SU-DHL-6 (cell line): Measurements from ENCODE around the gene TPD52L3.

Experiments used
- H2AFZ ChIP-seq: fragments of 200-600 bp; sonication (generic); 2 replicates; pipeline ENCODE4 v1.6.1; 2014; ENCODE audit warnings: low read depth, mild to moderate bottlenecking, moderate library complexity, mixed read lengths, antibody characterized with exemption, low read length; ENCODE audit not compliant: severe bottlenecking
- H3F3A ChIP-seq: fragments of 200-600 bp; shearing (Covaris generic); 2 replicates; pipeline ENCODE4 v1.6.0; 2016; ENCODE audit warnings: antibody characterized with exemption, mild to moderate bottlenecking; ENCODE audit not compliant: insufficient read depth
- H3K27ac ChIP-seq: fragments of 200-600 bp; sonication (generic); 2 replicates; pipeline ENCODE4 v1.5.1; 2016; ENCODE audit warnings: low read depth, mild to moderate bottlenecking, low read length, moderate library complexity, mixed read lengths
- H3K27me3 ChIP-seq: fragments of 200-600 bp; sonication (generic), shearing (Covaris generic); 2 replicates; pipeline ENCODE4 v1.6.0; 2014; ENCODE audit warnings: mild to moderate bottlenecking, low read length
- H3K36me3 ChIP-seq: fragments of 200-600 bp; sonication (generic); 2 replicates; pipeline ENCODE4 v1.6.1; 2014; ENCODE audit warnings: mild to moderate bottlenecking, low read length, mixed read lengths
- H3K4me2 ChIP-seq: fragments of 300-600, 200-600 bp; shearing (Covaris generic), sonication (generic); 2 replicates; pipeline ENCODE4 v1.6.0; 2014; ENCODE audit warnings: low read length, low read depth, mild to moderate bottlenecking; ENCODE audit not compliant: poor library complexity, severe bottlenecking
- H3K4me3 ChIP-seq: fragments of 200-600 bp; sonication (generic); 2 replicates; pipeline ENCODE4 v1.5.1; 2014; ENCODE audit warnings: antibody characterized with exemption, low read length, mild to moderate bottlenecking, mixed read lengths; ENCODE audit not compliant: insufficient read depth, poor library complexity, severe bottlenecking
- H3K79me2 ChIP-seq: fragments of 200-600 bp; sonication (generic); 2 replicates; pipeline ENCODE4 v1.6.1; 2014; ENCODE audit warnings: mild to moderate bottlenecking, low read length, moderate library complexity; ENCODE audit not compliant: insufficient read depth
- H3K9ac ChIP-seq: fragments of 200-600 bp; sonication (generic); 2 replicates; pipeline ENCODE4 v1.7.0; 2014; ENCODE audit warnings: mild to moderate bottlenecking, low read length
- H3K9me2 ChIP-seq: fragments of 200-600 bp; sonication (generic); replicated peaks from 2 replicates; pipeline ENCODE4 v1.6.1; 2014; ENCODE audit warnings: low read length; ENCODE audit not compliant: insufficient read depth
- H3K9me3 ChIP-seq: fragments of 200-600 bp; sonication (generic); 2 replicates; pipeline ENCODE4 v1.6.1; 2014; ENCODE audit warnings: low read length, mixed read lengths; ENCODE audit not compliant: insufficient read depth
- H4K20me1 ChIP-seq: fragments of 200-600 bp; sonication (generic); 2 replicates; pipeline ENCODE4 v1.6.1; 2014; ENCODE audit warnings: low read depth, mild to moderate bottlenecking, antibody characterized with exemption, low read length, moderate library complexity, mixed read lengths
- EZH2phosphoT487 ChIP-seq: fragments of 200-600 bp; sonication (generic), shearing (Covaris generic); conservative IDR thresholded peaks from 2 replicates; pipeline ENCODE4 v1.6.1; 2018; ENCODE audit warnings: mild to moderate bottlenecking, antibody characterized with exemption, low read length, moderate library complexity, mixed read lengths
- TF ChIP-seq, protein P1 (sequence below): fragments of 200-600 bp; sonication (generic); IDR thresholded peaks from one replicate; pipeline ENCODE4 v1.5.1; 2017; ENCODE audit warnings: antibody characterized with exemption, mild to moderate bottlenecking, low read length, moderate library complexity; ENCODE audit not compliant: insufficient read depth, poor library complexity, severe bottlenecking

The TPD52L3 gene

GRCh38 chr9:6356441-6356840 lies 28.3 kb downstream of the TPD52L3 start:
- no peaks in the 10 kb centered on the region for H3K9me3 ChIP-seq
- H4K20me1 ChIP-seq: no peaks in the 10 kb centered on the region
- no peaks in the 10 kb centered on the region for H3K27me3 ChIP-seq
- H3K9me2 ChIP-seq: no peaks in the 10 kb centered on the region
- no peak for TF ChIP-seq EZH2phosphoT487
- TF ChIP-seq, protein P1, sequence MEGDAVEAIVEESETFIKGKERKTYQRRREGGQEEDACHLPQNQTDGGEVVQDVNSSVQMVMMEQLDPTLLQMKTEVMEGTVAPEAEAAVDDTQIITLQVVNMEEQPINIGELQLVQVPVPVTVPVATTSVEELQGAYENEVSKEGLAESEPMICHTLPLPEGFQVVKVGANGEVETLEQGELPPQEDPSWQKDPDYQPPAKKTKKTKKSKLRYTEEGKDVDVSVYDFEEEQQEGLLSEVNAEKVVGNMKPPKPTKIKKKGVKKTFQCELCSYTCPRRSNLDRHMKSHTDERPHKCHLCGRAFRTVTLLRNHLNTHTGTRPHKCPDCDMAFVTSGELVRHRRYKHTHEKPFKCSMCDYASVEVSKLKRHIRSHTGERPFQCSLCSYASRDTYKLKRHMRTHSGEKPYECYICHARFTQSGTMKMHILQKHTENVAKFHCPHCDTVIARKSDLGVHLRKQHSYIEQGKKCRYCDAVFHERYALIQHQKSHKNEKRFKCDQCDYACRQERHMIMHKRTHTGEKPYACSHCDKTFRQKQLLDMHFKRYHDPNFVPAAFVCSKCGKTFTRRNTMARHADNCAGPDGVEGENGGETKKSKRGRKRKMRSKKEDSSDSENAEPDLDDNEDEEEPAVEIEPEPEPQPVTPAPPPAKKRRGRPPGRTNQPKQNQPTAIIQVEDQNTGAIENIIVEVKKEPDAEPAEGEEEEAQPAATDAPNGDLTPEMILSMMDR: no peak
- H3K4me3 ChIP-seq: no peak overlapping the region
- H3K4me2 ChIP-seq: no peak overlapping the region
- H2AFZ ChIP-seq: no peak overlapping the region
- H3F3A ChIP-seq: no peaks in the 10 kb centered on the region
- H3K27ac ChIP-seq: no peak overlapping the region
- no peak overlapping the region for H3K9ac ChIP-seq
- H3K79me2 ChIP-seq: no peaks in the 10 kb centered on the region
- no peaks in the 10 kb centered on the region for H3K36me3 ChIP-seq

DNA sequence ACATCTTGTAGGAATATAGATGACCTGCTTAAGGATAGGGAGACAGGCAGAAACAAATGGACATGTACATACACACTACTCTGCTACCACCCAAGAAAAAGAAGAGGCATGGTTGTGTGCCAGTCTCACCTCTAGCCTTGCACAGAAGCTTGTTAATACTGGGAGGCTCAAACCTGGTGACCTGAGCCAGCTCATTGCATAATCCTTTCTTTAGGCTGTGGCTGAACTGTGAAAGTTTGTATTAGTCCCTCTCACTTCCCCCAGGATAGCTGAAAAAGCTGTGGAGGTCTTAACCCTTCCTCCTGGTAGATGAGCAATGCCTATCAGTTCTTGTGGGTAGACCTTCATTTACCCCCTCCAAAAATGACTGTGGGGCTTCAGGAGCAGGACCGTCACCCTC lies 28.7 kb downstream of the TPD52L3 start:
- Histone ChIP-seq H2AFZ (no peak overlapping the region), H3K9me2 (no peaks in the 10 kb centered on the region), H3K36me3 (no peaks in the 10 kb centered on the region), H3K4me2 (no peak overlapping the region), H4K20me1 (no peaks in the 10 kb centered on the region), H3K79me2 (no peaks in the 10 kb centered on the region), H3K9me3 (no peaks in the 10 kb centered on the region), H3K4me3 (no peak overlapping the region), H3F3A (no peaks in the 10 kb centered on the region), H3K27me3 (no peaks in the 10 kb centered on the region), H3K27ac (no peak overlapping the region), H3K9ac (no peak overlapping the region)
- TF ChIP-seq EZH2phosphoT487: no peak
- TF ChIP-seq, protein P1: no peak

- no peak overlapping the region for H3K4me2 ChIP-seq
- TF ChIP-seq, protein P1: no peak
- TF ChIP-seq EZH2phosphoT487: no peak
Measured at GRCh38 chr9:6367128-6367890, 39.1 kb downstream of the TPD52L3 start.

More at GRCh38 chr9:6367128-6367890, 39.1 kb downstream of the TPD52L3 start:
- Histone ChIP-seq H3F3A (no peaks in the 10 kb centered on the region), H3K9me2 (no peaks in the 10 kb centered on the region), H3K79me2 (no peaks in the 10 kb centered on the region), H3K36me3 (no peaks in the 10 kb centered on the region), H2AFZ (no peak overlapping the region), H3K4me3 (no peak overlapping the region), H3K9me3 (peaks cover 9% of the 10 kb centered on the region; the same call in 1 of the 2 replicates), H3K27me3 (no peaks in the 10 kb centered on the region), H3K9ac (no peak overlapping the region), H3K27ac (no peak overlapping the region), H4K20me1 (no peaks in the 10 kb centered on the region)
